K562 (cell line): ENCODE measurements around the gene RETREG2. TPM values are rescaled to one million over a fixed set of nuclear protein-coding genes. Genes with fewer than 3 reads are reported as not detected.

Experiments used
- CEBPG ChIP-seq, 3 experiments: fragments of 200-800 bp in 1 of 3; sonication (Bioruptor generic) in 1 of 3; sonication (generic) in 1 of 3; formaldehyde crosslinking in 1 of 3; IDR thresholded peaks in 2 of 3; conservative IDR thresholded peaks in 1 of 3; 2 replicates each; pipeline versions ENCODE4 v1.6.1 to v1.8.0; 2016 to 2022; ENCODE audit warnings: missing compliant biosample characterization in 2 of 3, missing genetic modification characterization in 2 of 3, mild to moderate bottlenecking in 1 of 3, missing genetic modification reagents in 1 of 3
- FOXM1 ChIP-seq, 2 experiments: fragments of 450-650 bp in 1 of 2; sonication (generic) in 1 of 2; formaldehyde crosslinking in 1 of 2; IDR thresholded peaks; 2 replicates each; pipeline versions ENCODE4 v1.6.1 to v1.9.0; 2017 to 2022; ENCODE audit warnings: low read depth in 2 of 2, mild to moderate bottlenecking in 2 of 2, missing genetic modification reagents in 1 of 2, moderate library complexity in 1 of 2
- PRDM10 ChIP-seq: fragments of 450-650 bp; IDR thresholded peaks from 2 replicates; pipeline ENCODE4 v1.6.1; 2018; ENCODE audit not compliant: partially characterized antibody
- ZBTB11 ChIP-seq, 3 experiments: fragments of 200-800 bp in 1 of 3; fragments of 250-450 bp in 1 of 3; fragments of 450-650 bp in 1 of 3; sonication (Bioruptor Pico) in 1 of 3; sonication (Bioruptor generic) in 1 of 3; formaldehyde crosslinking in 1 of 3; IDR thresholded peaks; 2 replicates each; pipeline versions ENCODE4 v1.6.1 to v1.8.0; 2016 to 2022; ENCODE audit warnings: mild to moderate bottlenecking in 2 of 3, missing genetic modification characterization in 2 of 3, missing compliant biosample characterization in 1 of 3, moderate library complexity in 1 of 3
- ZNF408 ChIP-seq: fragments of 250-450 bp; sonication (Bioruptor Pico); IDR thresholded peaks from 2 replicates; pipeline ENCODE4 v1.4.0; 2020; ENCODE audit warnings: low read depth, mild to moderate bottlenecking, moderate library complexity
- polyA plus RNA-seq, 8 experiments: library from polyadenylated mRNA; depleted of rRNA in 4 of 8; stranded (reverse) in 5 of 8; unstranded in 3 of 8; fragments of >200 nt; fragmentation: Nextera tagmentation in 2 of 8; fragmentation: Illumina TruSeq in 1 of 8; extraction: Ambion mirVana in 2 of 8; extraction: Trizol in 1 of 8; gene quantifications; 2 replicates each; pipeline versions ENCODE4 v1.2.1 to v1.2.3, GENCODE V29; 2011 to 2014; ENCODE audit warnings: inconsistent platforms in 1 of 8, missing spikeins in 1 of 8
- total RNA-seq, 7 experiments: library from RNA; depleted of rRNA in 6 of 7; stranded (reverse); fragments of >200 nt in 6 of 7; fragmentation: Illumina TruSeq in 2 of 7; extraction: Trizol in 2 of 7; gene quantifications; 2 replicates each; pipeline versions ENCODE4 v1.2.1 to v1.2.3, GENCODE V29; 2011 to 2021; ENCODE audit warnings: low replicate concordance in 1 of 7

RETREG2 gene
- total and polyA plus RNA-seq, 9 of the 15 experiments (the other 6 are each of a cell fraction or from before 2014, with no cell fraction given), result 4.9 to 40.1 (median 19.2) TPM

GRCh38 chr2:219198974-219199373 is 20.9 kb downstream of the RETREG2 start (continued):
- TF ChIP-seq PRDM10 (no peak), ZNF408 (CRISPR knock-in tag) (no peak), FOXM1 (IDR thresholded peaks at IDR 0.05; ENCODE audit: low read depth) (no peak), FOXM1 (CRISPR knock-in tag; IDR thresholded peaks at IDR 0.05; ENCODE audit: low read depth) (no peak), CEBPG (CRISPR knock-in tag; IDR thresholded peaks at IDR 0.05) (no peak), CEBPG (tag; conservative IDR thresholded peaks at IDR 0.05 in 1 of 2, IDR thresholded peaks at IDR 0.05 in 1 of 2) (no peak), ZBTB11 (CRISPR knock-in tag; IDR thresholded peaks at IDR 0.05) (no peak)
- TF ChIP-seq, all 486 proteins: peak for 0
